MV-4-11 (cell line): ENCODE measurements around the gene FBN2.
"Not testable (repeated sequence)": the region's sequence is repeated elsewhere in the genome, so short reads cannot be mapped to it uniquely, and the experiment has no call there.

Experiments
- DNase-seq: peaks from one replicate; lab custom pipeline; 2025; lab: John Stamatoyannopoulos, UW

Gene FBN2

DNA sequence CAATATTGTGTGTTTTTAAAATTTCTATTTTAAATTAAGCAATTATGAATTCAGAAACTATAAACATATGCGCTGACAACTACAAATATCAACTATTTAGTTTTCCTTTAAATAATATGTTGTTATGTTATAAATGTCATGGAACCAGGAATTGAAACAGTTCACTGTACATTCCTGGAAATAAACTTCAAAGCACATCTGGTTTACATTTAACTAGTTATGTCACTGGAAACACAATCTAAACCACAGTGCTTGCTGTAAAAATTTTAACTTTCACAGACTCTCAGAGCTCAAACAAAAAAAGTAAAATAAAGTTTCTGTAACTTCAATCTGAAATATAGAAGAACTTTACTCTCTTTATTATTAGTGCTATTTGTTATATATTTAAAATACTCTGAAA is 179.2 kb downstream of the FBN2 start:
- no peak for DNase-seq

DNA sequence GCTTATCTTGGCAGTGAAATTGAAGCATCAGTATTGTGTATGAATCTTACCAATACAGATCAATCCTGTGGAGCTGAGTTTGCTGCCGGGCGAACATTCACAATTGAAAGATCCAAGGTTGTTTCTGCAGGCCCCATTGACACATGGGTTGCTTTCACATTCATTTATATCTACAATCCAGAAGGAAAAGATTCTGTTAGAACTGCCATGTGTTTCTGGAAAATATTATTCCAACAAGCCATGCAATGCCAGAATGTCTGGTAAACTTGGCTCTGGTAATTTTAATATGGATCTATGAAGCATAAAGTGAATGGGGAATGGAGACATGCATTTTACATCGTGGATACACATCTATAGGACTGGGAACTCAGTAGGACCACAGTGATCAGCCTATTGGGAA is 180.8 kb downstream of the FBN2 start:
- DNase-seq = no peak

DNA sequence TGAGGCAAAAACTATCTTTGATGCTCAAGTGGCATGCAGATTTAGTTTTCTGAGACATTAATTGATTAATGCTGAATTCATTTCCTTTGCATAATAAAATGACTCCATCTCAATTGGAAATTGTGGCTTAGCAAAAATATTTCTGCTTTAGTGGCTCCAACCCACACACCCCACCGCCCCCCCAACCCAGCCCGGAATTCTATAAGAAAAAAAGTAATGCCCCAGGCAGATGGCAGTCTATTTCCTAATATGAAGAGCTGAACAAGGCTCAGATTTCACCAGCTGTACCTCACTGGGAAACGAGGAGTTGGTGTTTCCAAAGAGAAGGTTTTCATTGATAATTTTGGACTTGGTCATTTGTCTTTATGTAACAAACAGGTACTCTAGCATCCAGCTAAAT is 182.1 kb downstream of the FBN2 start:
- DNase-seq = no peak

DNA sequence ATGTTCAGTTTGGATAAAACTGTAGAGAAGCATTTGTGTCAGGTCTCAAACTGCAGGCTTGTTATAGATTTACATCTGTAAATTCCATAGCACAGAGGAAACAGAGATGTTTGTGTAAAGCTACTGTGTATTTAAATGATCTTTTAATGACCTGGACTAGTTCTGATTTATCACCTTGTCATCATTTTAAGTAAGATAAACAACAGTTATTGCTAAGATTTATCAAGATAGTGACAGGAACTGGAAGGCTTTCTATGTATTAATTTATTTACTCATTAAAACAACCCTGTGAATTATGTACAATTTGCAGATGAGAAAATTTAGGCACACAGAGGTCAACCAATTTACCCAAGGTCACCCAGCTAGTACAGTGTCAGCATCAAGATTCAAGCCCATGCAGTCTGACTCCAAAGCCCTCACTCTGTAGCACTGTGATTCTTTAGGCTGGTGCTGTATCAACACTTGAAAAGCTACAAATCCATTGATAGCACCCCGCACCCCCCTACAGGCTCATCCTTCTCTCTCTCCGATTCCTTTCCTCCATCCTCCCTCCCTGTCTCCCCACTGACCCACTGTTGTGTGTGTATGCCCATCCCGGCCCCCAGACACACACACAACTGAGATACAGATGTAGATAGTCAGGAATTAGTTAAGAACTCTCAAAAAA is 184.5 kb downstream of the FBN2 start:
- no peak for DNase-seq

DNA sequence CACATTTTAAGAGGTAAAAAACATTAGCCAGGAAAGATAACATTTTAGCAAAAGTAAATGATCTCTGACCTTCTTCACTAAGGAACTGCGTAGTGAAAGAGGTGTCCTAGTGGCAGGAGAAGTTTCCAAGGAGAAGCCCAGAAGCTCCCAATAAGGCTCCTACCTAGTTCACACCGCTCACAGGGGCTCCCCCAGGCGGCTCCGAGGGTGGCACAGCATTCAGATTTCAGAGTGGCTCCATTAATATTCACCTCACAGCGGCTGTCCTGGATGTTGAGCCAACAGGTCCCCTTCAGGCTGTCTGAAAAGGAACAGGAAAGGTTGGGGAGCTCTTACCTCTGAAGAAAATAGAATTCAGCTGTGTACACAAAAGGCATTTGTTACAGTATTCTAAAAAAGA is 187.3 kb downstream of the FBN2 start:
- no peak for DNase-seq

DNA sequence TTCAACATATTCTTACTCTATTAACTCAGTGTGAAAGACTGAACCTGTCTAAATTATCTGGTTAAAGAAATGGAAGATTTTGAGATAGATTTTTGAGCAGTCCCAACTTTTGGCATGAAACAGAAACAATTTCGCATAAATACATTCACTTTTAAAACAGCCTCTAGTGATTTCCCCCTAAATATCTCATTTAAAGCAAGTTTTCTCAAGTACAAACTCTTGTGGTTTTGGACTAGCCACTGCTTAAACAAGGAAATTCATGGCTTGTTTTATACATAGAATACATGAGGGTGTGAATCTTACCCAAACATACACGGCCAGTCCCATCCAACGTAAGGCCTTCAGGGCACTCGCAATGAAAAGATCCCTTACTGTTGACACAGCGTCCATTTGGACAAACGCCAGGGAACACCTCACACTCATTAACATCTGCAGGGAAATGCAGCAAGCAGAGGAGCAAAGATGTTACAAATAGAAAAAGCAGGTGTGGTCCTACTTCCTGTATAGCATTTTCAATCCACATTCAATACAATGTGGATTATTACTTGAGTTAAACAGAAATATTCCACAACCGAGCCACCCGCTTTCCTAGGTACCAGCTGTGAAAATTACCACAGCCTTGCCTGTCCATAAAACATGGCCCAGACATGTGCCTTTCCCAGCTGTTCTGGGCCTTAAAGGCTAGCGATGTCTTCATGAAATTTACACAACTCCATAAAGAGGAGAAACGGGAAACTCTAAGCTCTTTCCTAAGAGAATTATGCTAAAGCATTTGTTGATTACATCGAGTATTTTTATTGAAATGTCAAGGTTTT is 188.8 kb downstream of the FBN2 start:
- DNase-seq = no peak

DNA sequence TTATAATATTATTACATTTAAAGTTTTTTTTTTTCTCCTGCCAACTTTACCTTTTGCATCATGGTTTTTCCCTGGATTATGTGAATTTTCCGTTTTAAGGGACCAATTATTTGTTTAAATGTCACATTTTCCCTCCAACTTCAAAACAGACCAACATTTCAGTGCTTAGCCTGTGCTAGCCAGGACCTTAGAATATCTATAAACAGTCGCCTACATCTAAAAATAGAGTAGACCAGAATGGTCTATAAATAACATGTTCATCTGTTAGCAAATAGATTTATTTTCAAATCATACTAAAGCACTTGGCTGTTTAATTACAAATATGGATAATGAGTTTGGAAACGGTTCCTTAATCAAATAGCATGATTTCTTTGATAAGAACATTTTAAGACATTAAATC is 192.0 kb downstream of the FBN2 start:
- DNase-seq = no peak

DNA sequence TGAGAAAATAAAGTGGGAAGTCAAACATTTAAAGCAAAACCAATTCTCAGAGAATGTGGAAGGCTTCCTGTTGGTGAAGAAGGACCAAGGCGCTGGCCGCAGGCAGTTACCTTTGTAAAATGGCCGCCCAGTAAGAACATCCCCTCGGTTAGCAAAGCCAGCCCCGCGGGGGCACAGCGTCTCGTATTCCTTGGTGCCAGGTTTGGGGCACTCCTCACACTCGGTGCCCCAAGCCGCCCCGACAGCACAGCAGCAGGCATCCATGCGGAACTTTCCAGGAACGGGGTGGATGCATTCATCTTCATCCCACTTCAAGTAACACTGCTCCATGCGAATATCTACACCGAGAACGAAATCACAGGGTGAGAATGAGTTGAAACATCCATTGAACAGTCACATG is 192.8 kb downstream of the FBN2 start:
- DNase-seq = no peak

DNA sequence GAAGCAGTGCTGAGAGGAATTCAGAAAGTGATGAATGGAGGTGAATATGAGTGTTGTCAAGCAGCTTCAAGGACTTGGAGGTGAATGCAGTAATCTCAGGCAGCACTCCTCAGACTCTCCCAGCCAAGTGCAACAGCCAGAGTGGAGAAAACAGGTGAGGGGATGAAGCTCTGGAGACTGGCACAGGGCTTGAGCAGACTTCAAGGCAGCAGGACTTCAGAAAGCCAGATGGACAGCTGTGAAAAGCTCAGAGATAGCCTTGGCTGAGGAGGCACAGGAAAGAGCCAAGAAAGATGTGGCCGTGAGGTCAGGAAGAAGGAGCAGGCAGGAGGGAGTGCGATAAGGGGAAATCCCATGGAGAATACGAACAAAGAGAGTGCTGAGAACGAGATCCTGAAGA is 194.9 kb downstream of the FBN2 start:
- DNase-seq = no peak

DNA sequence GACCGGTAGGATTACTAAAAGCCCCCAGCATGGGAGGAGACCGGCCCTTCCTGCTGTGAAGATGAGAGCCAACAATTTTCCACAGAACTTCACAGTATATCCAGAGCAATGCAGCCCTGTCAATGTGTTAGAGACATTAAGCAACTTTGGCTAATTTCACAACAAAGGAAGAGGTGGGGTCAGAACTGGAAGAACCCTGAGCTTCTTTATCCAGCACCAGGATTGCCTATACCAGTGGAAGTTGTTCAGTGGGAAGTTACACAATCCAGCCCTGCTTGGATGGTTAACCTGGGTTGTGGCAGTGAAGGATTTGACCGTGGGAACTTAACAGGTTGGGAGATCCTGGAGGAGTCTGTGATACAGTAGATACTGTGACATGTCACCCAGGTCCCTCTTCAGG is 197.0 kb downstream of the FBN2 start:
- peak; percentile 68 for DNase-seq

DNA sequence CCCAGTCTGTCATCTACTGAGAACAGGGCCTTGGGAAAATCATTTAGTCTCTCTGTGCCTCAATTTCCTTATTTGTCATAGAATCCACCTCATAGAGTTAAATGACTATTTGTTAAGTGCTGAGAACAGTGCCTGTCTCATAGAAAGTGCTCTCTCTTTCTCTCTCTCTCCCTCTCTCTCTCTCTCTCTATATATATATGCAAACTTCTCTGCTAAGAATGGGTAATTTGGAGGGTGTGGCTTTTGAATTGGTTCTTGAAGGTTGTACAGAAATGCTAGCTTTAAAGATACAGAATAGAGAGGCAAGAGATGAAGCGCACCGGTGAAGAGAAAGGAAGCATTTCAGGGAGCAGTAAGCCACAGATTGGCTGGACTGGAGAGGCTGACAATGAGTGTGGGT is 197.4 kb downstream of the FBN2 start:
- DNase-seq = no peak

DNA sequence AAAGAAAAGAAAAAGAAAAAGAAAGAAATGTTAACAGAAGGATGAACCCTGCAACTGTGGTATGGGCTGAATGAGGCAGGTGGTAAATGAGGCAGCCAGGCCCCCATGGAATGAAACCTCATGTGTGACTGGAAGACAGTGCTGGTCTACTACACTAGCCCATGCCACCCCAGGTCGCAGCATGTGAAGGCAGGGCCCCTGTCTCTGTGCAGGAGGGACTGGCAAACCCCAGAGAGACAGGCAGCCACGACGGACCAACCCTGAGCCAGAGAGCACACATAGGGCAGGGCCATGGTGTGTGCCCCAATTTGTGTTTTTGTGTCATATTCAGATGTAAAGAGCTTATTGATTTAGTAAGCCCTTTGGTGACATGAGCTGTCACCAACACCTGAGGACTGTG is 198.5 kb downstream of the FBN2 start:
- no peak for DNase-seq

DNA sequence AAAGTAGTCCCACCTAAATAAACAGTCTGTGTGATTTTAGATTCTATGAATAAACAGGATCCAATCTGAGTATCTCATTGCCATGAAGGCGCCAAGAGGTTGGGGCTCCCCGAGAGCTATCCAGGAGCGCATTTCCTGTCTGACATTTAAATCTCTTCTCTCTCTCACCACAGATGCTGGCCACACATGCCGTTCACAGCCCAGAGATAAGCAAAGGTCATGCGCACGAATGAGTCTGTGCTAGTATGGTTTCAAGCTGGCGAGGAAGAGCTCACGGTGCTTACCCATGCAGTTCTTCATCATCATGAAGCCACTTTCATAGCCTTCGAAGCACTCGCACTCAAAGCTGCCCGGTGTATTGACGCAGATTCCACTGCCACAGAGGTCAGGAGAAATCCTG is 199.4 kb downstream of the FBN2 start:
- DNase-seq = no peak

DNA sequence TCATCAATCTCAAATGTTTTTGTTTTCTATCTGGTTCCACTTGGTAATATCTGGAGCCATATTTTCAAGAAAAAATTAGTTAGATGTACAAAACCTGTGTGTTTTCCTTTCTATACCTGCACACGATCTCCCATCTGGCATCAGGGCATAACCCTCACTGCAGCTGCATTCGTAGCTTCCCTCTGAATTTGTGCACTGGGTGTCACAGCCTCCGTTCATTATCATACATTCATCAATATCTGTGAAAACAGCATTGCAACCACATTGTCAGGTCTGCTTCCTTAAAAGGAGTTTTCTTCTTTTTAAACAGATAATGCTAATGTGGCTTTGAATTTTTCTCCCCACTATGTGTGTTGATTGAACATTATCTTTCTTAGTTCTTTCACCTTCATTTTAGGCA is 202.7 kb downstream of the FBN2 start:
- no peak for DNase-seq

DNA sequence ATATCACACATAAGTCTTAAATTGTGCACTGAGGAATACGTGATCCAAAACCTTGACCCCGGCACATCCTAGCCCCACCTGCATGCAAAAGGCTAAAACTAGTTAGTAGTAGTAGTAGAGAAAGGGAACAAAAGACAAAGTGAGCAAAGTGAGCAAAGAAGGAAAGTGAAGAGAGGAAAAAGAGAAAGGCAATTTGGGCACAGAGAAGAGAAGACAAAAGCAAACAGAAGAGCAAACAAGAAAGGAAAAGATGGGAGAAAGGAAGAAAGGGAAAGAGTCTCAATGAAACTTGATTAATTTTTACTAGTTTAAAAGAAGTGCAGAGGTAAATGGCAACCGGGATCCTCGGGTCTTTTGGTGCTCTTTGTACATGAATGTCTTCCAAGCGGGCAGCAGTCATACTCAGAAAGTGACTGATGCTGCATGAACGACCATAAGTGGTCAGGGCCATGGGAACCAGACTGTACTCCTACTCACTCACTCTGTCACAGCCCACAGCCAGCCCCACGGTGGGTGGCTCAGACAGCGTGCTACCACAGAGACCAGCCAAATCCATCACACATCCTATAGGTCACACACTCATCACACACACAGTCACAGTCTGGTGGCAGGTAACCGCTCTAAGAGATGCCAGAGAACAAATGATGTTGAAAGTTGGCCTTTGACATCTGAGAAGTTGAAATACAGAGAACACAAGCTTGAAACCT is 203.9 kb downstream of the FBN2 start:
- no peak for DNase-seq

DNA sequence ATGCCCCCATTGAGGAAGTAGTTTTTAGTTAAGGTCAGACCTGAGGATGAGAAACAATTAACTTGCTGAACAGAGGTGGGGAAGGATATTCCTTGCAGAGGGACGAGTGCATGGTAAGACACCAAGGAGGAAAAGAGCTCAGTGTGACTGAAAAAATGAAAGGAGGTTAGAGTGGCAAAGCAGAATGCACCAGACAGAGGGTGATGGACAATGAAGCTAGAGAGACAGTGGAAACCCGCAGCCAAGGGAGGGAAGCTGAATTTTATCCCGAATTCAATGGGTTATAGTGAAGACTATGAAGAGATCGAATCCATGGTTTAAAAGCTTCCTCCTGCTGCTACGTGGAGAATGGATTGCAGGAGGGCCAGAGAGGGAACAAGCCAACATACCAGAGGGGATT is 206.8 kb downstream of the FBN2 start:
- DNase-seq = no peak

DNA sequence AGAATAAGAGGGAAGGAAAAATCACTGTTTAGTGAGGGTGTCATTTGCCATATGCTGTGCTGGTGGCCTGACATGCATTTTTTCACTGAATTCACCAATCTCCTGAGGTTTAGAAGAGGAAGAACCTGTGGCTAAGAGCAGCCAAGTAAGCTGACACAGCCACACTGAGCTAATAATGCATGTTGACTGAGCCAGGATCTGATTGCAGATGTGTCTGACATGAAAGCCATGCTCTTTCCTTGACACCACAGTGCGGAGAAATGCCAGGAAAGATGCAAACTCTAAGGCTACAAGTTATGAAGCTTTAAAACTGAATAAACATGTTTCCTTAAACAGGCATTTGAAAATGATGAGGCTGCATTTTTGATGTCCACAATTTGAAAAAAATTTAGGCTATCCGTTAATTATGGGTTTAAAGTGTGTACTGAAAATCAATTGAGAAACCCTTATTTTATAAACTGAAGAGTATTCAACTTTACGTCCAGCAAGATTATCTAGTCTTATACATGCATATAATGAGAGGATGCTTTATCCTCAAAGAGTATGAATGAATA is 208.6 kb downstream of the FBN2 start:
- no peak for DNase-seq

DNA sequence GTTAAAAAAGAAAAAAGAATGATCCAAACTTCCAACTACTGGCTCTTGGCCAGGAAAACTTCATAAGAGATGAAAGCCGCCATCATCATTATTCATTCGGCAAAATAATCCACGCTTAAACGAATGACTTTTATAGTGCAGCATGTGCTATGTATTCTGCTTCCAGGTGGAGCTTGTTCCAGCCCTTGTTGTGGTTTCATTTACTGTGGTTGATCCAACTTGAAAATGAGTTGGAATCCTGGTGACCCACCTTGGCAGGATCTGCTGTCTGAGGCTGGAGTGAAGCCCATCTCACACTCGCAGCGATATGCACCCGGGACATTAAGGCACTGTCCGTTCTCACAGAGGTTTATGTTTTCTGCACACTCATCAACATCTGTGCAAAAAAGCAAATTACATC is 209.6 kb downstream of the FBN2 start:
- DNase-seq = no peak

DNA sequence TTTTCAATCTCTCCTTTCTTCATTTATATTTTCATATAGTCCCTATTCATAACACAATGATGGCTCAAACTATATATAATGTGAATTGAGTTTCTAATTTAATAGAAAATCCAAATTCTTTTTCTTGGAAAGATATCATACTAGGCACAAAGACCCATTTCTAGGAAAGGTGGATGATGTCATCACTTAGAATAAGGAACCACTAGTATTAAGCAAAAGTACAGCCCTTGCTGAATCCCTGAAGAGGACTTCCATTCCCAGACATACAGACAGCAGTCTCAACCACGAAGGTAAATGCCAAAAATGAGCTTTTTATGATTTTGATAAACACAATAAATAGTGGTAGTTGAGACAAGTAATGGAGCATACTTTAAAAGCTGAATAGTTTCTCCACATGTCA is 210.0 kb downstream of the FBN2 start:
- no peak for DNase-seq

DNA sequence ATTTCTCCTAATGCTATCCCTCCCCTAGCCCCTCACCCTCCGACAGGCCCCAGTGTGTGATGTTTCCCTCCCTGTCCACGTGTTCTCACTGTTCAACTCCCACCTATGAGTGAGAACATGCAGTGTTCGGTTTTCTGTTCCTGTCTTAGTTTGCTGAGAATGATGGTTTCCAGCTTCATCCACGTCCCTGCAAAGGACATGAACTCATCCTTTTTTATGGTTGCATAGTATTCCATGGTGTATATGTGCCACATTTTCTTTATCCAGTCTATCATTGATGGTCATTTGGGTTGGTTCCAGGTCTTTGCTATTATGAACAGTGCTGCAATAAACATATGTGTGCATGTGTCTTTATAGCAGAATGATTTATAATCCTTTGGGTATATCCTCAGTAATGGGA is 216.6 kb downstream of the FBN2 start:
- DNase-seq = not testable (repeated sequence)

DNA sequence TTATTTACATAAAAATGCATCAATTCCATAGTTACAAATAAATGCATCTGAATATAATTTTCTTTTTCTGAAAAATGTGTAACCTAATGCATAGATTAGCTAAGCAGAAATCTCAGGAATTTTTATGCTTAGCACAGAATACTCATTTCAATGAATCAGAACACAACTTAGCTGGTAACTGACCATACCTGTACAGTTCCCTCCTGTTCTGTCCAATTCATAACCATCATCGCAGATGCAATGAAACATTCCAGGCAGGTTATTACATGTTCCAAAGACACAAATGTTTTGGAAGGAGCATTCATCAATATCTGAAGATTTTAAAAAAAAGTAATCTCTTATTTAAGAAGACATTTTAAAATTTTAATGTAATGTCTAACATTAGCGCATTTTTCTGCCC is 219.4 kb downstream of the FBN2 start:
- no peak for DNase-seq

DNA sequence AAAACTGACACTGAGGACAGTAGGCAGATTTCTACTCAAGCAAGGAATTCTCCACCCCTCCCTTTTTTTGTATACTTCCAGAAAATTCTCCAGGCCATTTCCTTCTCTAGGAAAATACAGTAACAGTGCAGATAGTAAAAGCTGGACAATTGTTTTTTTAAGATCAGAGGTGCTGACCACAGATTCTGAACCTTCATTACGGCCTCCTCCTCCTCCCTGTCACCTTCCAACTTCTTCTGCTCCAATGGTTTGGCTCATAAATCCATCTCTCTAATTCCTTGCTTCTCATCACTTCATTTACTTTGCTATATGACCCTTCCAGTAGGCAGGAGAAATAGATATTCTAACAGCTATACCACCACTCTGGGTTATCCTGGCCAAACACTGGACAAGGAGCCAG is 220.6 kb downstream of the FBN2 start:
- DNase-seq = no peak

DNA sequence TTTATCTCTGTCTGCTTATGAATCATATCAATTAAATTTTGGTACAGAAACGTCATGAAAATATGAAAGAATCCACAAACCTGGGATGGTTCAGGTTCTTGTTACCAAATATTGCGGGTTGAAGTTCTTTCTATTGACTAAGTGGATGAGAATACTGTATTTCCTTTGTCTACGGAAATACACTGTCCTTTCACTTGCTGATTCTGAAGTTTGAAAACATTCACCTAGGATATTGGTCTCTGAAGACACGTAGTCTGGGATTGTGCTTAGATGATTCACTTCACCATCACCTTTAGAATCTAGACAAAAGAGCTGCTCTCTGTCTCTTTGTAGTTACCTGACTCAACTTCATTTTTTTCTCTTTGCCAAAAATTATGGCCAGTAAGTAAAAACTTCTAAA is 222.4 kb downstream of the FBN2 start:
- DNase-seq = no peak
